Effector memory CD4-positive, alpha-beta T cell (primary cell): Measurements from ENCODE around the gene ZAR1L.

Source experiments
- DNase-seq, 3 donors: peaks; one replicate each; pipeline ENCODE4 v3.0.0-alpha.2; 2020
- H3K27ac ChIP-seq: 2 replicates; pipeline ENCODE4 v1.7.0; 2013; ENCODE audit warnings: mild to moderate bottlenecking, low read length, moderate library complexity; ENCODE audit not compliant: insufficient read depth, poor library complexity, severe bottlenecking
- H3K27me3 ChIP-seq: replicated peaks from 2 replicates; pipeline ENCODE4 v1.7.0; 2013; ENCODE audit warnings: mild to moderate bottlenecking, low read length; ENCODE audit not compliant: insufficient read depth, control insufficient read depth, poor library complexity, severe bottlenecking
- H3K36me3 ChIP-seq: 2 replicates; pipeline ENCODE4 v1.7.0; 2013; ENCODE audit warnings: mild to moderate bottlenecking, low read length, moderate library complexity; ENCODE audit not compliant: control insufficient read depth, insufficient read depth
- H3K4me1 ChIP-seq: 2 replicates; pipeline ENCODE4 v1.7.0; 2013; ENCODE audit warnings: low read length, mild to moderate bottlenecking; ENCODE audit not compliant: control insufficient read depth, insufficient read depth, poor library complexity, severe bottlenecking
- H3K4me3 ChIP-seq: 2 replicates; pipeline ENCODE4 v1.7.0; 2013; ENCODE audit warnings: low read length, low read depth, mild to moderate bottlenecking; ENCODE audit not compliant: insufficient read depth, poor library complexity, severe bottlenecking
- H3K9me3 ChIP-seq: 2 replicates; pipeline ENCODE4 v1.7.0; 2013; ENCODE audit warnings: mild to moderate bottlenecking, low read length, moderate library complexity; ENCODE audit not compliant: control insufficient read depth

The ZAR1L gene

DNA sequence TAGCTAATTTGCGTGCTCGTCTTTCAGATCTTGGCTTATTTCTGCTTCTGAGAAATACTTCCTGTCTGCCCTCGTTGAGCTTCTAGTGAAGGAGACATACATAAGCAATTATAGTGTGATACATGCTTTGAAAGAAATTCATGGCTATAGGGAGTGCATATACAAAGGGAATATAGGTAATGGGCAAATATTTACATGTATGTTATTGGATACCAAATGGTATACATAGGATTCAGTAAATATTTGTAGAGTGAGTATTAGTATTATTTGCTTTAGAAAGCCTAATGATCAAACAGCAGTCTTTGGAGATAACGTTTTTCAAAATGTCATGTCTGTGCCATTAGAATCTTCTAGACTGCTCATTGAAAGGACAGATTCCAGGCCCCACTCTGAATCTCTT, 5.4 kb upstream of the ZAR1L start:
- H3K27me3 ChIP-seq: no peaks in the 10 kb centered on the region
- no peaks in the 10 kb centered on the region for H3K9me3 ChIP-seq
- DNase-seq: no peak
- no peak overlapping the region for H3K27ac ChIP-seq
- H3K36me3 ChIP-seq: no peaks in the 10 kb centered on the region
- no peak overlapping the region for H3K4me3 ChIP-seq
- no peaks in the 10 kb centered on the region for H3K4me1 ChIP-seq

DNA sequence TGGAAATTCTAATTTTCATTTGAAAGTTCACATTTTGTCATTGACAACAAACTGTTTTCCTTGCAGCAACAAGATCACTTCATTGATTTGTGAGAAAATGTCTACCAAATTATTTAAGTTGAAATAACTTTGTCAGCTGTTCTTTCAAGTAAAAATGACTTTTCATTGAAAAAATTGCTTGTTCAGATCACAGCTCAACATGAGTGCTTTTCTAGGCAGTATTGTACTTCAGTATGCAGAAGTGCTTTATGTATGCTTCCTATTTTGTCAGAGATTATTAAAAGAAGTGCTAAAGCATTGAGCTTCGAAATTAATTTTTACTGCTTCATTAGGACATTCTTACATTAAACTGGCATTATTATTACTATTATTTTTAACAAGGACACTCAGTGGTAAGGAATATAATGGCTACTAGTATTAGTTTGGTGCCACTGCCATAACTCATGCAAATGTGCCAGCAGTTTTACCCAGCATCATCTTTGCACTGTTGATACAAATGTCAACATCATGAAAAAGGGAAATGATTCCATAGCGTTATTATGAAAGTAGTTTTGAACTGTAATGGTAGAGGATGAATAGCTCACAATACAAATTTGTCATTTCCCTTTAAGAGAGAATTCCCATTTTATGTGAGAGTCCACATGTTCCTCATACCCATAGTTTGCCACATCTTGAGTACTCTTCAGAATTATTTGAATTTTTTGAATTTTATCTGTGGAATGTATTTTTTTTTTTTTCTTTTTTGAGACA, 2.7 kb upstream of the ZAR1L start:
- no peak for DNase-seq
- H3K27me3 ChIP-seq: no peaks in the 10 kb centered on the region
- H3K27ac ChIP-seq: no peak overlapping the region
- H3K36me3 ChIP-seq: no peaks in the 10 kb centered on the region
- no peak overlapping the region for H3K4me3 ChIP-seq
- no peaks in the 10 kb centered on the region for H3K4me1 ChIP-seq
- H3K9me3 ChIP-seq: no peaks in the 10 kb centered on the region

DNA sequence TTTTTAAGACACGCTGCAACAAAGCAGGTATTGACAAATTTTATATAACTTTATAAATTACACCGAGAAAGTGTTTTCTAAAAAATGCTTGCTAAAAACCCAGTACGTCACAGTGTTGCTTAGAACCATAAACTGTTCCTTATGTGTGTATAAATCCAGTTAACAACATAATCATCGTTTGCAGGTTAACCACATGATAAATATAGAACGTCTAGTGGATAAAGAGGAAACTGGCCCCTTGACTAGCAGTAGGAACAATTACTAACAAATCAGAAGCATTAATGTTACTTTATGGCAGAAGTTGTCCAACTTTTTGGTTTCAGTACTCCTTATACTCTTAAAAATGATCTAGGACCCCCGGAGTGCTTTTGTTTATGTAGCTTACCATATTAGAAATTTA, 1.3 kb upstream of the ZAR1L start:
- Histone ChIP-seq H3K4me3 (peak overlapping the region; percentile 82), H3K27me3 (no peaks in the 10 kb centered on the region), H3K36me3 (no peaks in the 10 kb centered on the region), H3K27ac (peak overlapping the region; percentile 94), H3K4me1 (no peaks in the 10 kb centered on the region), H3K9me3 (no peaks in the 10 kb centered on the region)
- no peak for DNase-seq

DNA sequence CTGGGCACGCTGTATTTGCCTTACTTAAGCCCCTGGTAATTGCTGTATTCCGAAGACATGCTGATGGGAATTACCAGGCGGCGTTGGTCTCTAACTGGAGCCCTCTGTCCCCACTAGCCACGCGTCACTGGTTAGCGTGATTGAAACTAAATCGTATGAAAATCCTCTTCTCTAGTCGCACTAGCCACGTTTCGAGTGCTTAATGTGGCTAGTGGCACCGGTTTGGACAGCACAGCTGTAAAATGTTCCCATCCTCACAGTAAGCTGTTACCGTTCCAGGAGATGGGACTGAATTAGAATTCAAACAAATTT, 821 bp upstream of the ZAR1L start:
- Histone ChIP-seq H3K9me3 (no peaks in the 10 kb centered on the region), H3K4me3 (peak overlapping the region; percentile 82), H3K4me1 (no peaks in the 10 kb centered on the region), H3K27ac (peak overlapping the region; percentile 94), H3K27me3 (no peaks in the 10 kb centered on the region), H3K36me3 (no peaks in the 10 kb centered on the region)
- no peak for DNase-seq

DNA sequence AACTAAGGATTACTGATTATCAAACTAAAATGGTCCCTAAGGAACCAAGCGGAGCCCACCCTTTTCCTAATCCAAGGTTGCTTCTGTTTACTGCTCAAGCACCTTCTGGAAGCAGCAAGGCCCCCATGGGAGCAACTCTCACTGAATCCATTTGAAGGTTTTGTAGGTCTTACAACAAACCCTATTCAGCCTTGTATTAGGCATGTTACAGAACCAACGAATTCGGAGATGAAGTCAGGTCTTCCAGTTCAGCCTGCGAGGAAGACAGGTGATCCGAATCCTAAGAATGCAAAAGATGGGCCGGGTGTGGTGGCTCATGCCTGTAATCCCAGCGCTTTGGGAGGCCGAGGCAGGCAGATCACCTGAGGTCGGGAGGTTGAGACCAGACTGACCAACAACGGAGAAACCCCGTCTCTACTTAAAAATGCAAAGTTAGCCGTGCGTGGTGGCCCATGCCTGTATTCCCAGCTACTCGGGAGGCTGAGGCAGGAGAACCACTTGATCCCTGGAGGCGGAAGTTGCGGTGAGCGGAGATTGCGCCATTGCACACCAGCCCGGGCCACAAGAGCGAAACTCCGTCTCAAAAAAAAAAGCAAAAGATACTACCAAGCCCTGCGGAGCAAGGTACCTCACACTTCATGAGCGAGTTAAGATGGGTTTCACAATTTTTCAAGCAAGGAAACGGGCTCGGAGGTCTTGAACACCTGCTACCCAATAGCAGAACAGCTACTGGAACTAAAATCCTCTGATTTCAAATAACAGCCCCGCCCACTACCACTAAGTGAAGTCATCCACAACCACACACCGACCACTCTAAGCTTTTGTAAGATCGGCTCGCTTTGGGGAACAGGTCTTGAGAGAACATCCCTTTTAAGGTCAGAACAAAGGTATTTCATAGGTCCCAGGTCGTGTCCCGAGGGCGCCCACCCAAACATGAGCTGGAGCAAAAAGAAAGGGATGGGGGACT, 609 bp downstream of the ZAR1L start:
- Histone ChIP-seq H3K9me3 (no peaks in the 10 kb centered on the region), H3K27ac (peak overlapping the region; percentile 94), H3K36me3 (no peaks in the 10 kb centered on the region), H3K4me1 (no peaks in the 10 kb centered on the region), H3K27me3 (no peaks in the 10 kb centered on the region), H3K4me3 (peak overlapping the region; percentile 82)
- peak; percentile 29 to 47 (median 30) for DNase-seq

DNA sequence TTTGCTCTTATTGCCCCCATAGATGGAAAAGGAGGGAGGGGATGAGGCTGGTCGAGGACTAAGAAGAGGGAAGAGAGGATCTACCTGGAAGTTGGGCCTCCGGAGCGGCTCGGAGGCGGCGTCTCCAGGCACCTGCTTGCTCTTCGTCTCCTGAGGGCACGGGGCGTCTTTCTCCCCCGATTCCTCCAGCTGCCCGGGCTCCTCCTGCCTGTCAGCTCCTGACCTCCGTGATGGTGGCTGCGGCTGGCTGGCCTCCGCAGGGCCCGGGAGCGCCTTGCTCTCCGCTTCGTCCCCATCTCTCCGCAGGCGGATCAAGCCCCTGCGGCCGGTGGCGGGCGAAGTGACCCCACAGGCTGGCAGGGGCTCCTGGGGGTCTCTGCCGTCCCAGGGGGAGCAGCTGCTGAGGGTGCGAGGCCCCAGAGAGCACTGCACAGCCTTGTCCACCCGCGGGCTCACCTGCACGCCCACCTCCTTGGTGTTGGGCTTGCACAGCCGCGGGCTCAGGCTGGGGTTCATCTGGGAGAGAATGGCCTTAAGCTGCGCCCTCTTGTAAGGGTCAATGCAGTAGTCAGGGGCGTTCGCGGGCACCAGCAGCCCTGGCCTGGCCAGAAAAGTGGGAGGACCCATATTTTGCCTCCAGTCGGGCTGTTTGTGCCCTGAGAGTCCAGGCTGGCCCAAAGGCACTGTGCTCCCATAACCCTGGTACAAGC, 3.8 kb downstream of the ZAR1L start:
- no peak overlapping the region for H3K27ac ChIP-seq
- DNase-seq: no peak
- no peaks in the 10 kb centered on the region for H3K9me3 ChIP-seq
- no peak overlapping the region for H3K4me3 ChIP-seq
- no peaks in the 10 kb centered on the region for H3K27me3 ChIP-seq
- no peaks in the 10 kb centered on the region for H3K4me1 ChIP-seq
- no peaks in the 10 kb centered on the region for H3K36me3 ChIP-seq

DNA sequence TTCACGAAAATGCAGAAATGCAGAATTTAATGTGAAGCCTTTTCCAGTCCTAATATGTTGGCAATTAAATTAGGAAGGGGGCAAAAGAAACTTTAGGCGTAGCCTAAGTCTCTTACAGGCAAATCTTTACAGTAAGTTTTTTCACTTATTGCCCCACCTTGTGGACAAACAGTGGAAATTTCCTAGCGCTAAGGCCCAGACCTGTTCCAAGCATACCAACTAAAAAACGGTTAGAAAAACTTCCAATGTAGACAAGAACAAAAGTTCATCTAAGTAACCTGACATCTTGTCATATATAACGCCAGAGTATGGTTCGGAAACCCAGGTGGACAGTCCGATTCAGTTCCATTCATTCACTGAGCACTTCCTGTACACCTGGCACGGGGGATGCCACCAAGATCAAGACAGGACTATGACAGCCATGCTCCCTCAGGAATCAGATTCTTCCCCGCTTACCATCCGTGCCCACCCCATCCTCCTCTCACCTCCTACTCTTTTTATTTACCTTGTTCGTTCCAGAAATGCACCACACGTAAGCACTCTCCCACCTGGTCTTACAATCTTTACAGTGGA, 4.9 kb downstream of the ZAR1L start:
- Histone ChIP-seq H3K9me3 (no peaks in the 10 kb centered on the region), H3K4me1 (no peaks in the 10 kb centered on the region), H3K4me3 (no peak overlapping the region), H3K27me3 (no peaks in the 10 kb centered on the region), H3K27ac (no peak overlapping the region), H3K36me3 (no peaks in the 10 kb centered on the region)
- no peak for DNase-seq

DNA sequence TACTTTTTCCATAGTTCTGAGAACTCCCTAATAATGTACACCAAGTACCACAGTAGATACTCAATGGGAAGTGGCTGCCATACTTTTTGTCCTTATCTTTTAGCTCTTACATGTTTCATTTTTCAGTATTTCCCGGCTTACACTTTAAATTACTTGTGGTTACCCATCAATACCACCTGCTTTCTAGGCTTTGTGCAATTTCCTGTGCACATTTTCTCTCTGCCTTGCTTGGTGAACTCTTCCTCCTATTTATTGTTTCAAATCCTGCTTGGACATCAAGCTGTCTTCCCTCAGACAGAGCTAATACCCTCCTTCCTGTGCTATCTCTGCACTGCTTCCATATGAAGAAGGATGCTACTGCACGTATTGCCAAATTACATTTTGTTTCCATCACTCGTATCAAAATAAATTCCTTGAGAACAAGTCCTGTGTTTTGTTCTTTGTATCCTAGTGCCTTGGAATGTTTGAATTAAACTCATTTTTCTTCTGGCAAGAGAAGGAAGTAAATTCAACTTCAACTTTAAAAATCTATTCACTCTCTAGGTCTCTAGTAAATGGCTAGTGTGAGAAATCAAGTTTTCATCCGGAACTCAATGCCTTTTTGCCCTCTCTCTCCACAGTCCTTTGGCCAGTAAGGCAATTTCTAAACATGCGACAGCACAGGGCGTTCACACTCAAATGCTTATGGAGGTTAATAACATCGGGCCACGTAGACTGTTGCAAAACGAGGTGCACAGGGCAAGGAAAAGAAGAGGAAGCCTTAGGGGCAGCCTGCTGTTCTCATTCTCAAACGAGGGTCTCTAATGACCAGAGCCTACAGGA, 5.6 kb downstream of the ZAR1L start:
- H3K9me3 ChIP-seq: no peaks in the 10 kb centered on the region
- H3K4me1 ChIP-seq: no peaks in the 10 kb centered on the region
- H3K27ac ChIP-seq: no peak overlapping the region
- H3K36me3 ChIP-seq: no peaks in the 10 kb centered on the region
- H3K27me3 ChIP-seq: no peaks in the 10 kb centered on the region
- no peak for DNase-seq
- H3K4me3 ChIP-seq: no peak overlapping the region

DNA sequence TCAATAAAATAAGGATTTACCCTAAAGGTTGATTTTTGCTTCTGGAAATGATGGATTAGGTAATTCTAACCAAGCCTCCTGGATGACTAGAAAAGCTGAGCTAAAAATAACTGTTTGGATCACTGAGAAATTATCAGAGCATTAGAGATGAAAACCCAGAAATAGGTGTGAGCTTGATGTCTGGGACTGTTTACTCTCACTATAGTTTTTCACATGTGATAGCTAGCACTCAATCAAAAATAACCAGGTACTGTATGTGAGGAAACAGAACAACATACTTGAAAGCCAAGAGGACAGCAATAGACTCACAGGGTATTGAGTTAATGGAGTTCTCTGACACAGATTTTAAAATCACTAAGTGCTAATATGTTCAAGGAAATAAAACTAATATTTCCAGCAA, 9.5 kb downstream of the ZAR1L start:
- Histone ChIP-seq H3K4me3 (no peak overlapping the region), H3K27ac (no peak overlapping the region), H3K4me1 (no peaks in the 10 kb centered on the region), H3K36me3 (no peaks in the 10 kb centered on the region), H3K27me3 (no peaks in the 10 kb centered on the region), H3K9me3 (no peaks in the 10 kb centered on the region)
- DNase-seq: no peak
